ENCODE results near the gene IL4R.

The IL4R gene

GRCh38 chr16:27298132-27298531 is 15.6 kb upstream of the IL4R start:
- DNase-seq (ENCODE audit: low read depth, low spot score), result no peak
- no peak for TF ChIP-seq CTCF (IDR thresholded peaks at IDR 0.05; ENCODE audit: low read depth, low read length)
- in situ Hi-C loops (cut with HindIII; ENCODE audit: low sequenced_read_pairs), result no loop called here
- H3K4me3 ChIP-seq (ENCODE audit: low read depth, low read length), result no peak overlapping the region

- H3K4me3 ChIP-seq (ENCODE audit: low read depth, low read length), result no peak overlapping the region
- in situ Hi-C loops (cut with HindIII; ENCODE audit: low sequenced_read_pairs), result no loop called here
- TF ChIP-seq CTCF (IDR thresholded peaks at IDR 0.05; ENCODE audit: low read depth, low read length), result no peak
- DNase-seq (ENCODE audit: low read depth, low spot score), result no peak
Observed at GRCh38 chr16:27301236-27301861, 12.4 kb upstream of the IL4R start.

GRCh38 chr16:27302126-27302525 is 11.6 kb upstream of the IL4R start:
- H3K4me3 ChIP-seq (ENCODE audit: low read depth, low read length), result no peak overlapping the region
- no peak for DNase-seq (ENCODE audit: low read depth, low spot score)
- in situ Hi-C loops (cut with HindIII; ENCODE audit: low sequenced_read_pairs), result no loop called here
- no peak for TF ChIP-seq CTCF (IDR thresholded peaks at IDR 0.05; ENCODE audit: low read depth, low read length)

- in situ Hi-C loops (cut with HindIII; ENCODE audit: low sequenced_read_pairs), result no loop called here
- DNase-seq (ENCODE audit: low read depth, low spot score), result no peak
- TF ChIP-seq CTCF (IDR thresholded peaks at IDR 0.05; ENCODE audit: low read depth, low read length), result no peak
- no peak overlapping the region for H3K4me3 ChIP-seq (ENCODE audit: low read depth, low read length)
Observed at GRCh38 chr16:27303256-27304100, 10.3 kb upstream of the IL4R start.

- no peak for TF ChIP-seq CTCF (IDR thresholded peaks at IDR 0.05; ENCODE audit: low read depth, low read length)
Observed at GRCh38 chr16:27304102-27304501, 9.7 kb upstream of the IL4R start.

GRCh38 chr16:27304881-27305745 is 8.7 kb upstream of the IL4R start:
- H3K4me3 ChIP-seq (ENCODE audit: low read depth, low read length), result no peak overlapping the region
- TF ChIP-seq CTCF (IDR thresholded peaks at IDR 0.05; ENCODE audit: low read depth, low read length), result no peak
- DNase-seq (ENCODE audit: low read depth, low spot score), result no peak
- in situ Hi-C loops (cut with HindIII; ENCODE audit: low sequenced_read_pairs), result no loop called here

More at GRCh38 chr16:27304102-27304501, 9.7 kb upstream of the IL4R start:
- no peak for DNase-seq (ENCODE audit: low read depth, low spot score)
- in situ Hi-C loops (cut with HindIII; ENCODE audit: low sequenced_read_pairs), result no loop called here
- no peak overlapping the region for H3K4me3 ChIP-seq (ENCODE audit: low read depth, low read length)
